Measurements from ENCODE around the gene ADAMTS9. TPM values are rescaled to one million over a fixed set of nuclear protein-coding genes. Genes with fewer than 3 reads are reported as not detected.

The ADAMTS9 gene
- total and polyA plus RNA-seq, 2 of the 13 experiments (the other 11 are each of a cell fraction or from before 2014, with no cell fraction given): 0.02 to 0.09 TPM

GRCh38 chr3:64627471-64628321, 60.1 kb downstream of the ADAMTS9 start (continued):
- TF ChIP-seq ZNF883 (CRISPR knock-in tag; IDR thresholded peaks at IDR 0.05; ENCODE audit: not compliant biosample characterization) (no peak), SUZ12 (IDR thresholded peaks at IDR 0.05; ENCODE audit: low read depth, low read length) (no peak), GPBP1L1 (CRISPR knock-in tag; IDR thresholded peaks at IDR 0.05) (no peak), KLF11 (CRISPR knock-in tag; IDR thresholded peaks at IDR 0.05) (no peak), MIER3 (CRISPR knock-in tag; IDR thresholded peaks at IDR 0.05; ENCODE audit: borderline replicate concordance) (peak; percentile 69; the same call in 1 of the 2 replicates), ZNF468 (CRISPR knock-in tag; IDR thresholded peaks at IDR 0.05) (no peak), ZNF513 (CRISPR knock-in tag; conservative IDR thresholded peaks at IDR 0.05) (no peak), ZNF746 (CRISPR knock-in tag; IDR thresholded peaks at IDR 0.05) (no peak), ISX (CRISPR knock-in tag; conservative IDR thresholded peaks at IDR 0.05) (no peak), ARNT2 (CRISPR knock-in tag; IDR thresholded peaks at IDR 0.05; ENCODE audit: low read depth) (no peak), ZNF224 (CRISPR knock-in tag; IDR thresholded peaks at IDR 0.05) (no peak), CENPT (CRISPR knock-in tag; IDR thresholded peaks at IDR 0.05; ENCODE audit: low read depth) (no peak), ZNF512B (CRISPR knock-in tag; IDR thresholded peaks at IDR 0.05; ENCODE audit: borderline replicate concordance) (no peak), SAP130 (CRISPR knock-in tag; IDR thresholded peaks at IDR 0.05; ENCODE audit: low read depth) (peak; percentile 34; the same call in 1 of the 2 replicates), KDM4B (CRISPR knock-in tag; IDR thresholded peaks at IDR 0.05) (no peak), ZNF609 (CRISPR knock-in tag; IDR thresholded peaks at IDR 0.05; ENCODE audit: borderline replicate concordance) (peak; percentile 63; the same call in 1 of the 2 replicates), ZSCAN29 (CRISPR knock-in tag; conservative IDR thresholded peaks at IDR 0.05) (no peak), TP53 (CRISPR knock-in tag; conservative IDR thresholded peaks at IDR 0.05) (no peak), NCOR1 (IDR thresholded peaks at IDR 0.05; ENCODE audit: borderline replicate concordance, low read length) (no peak)
